Mesodermal cell (in vitro differentiated cells): ENCODE data around the gene MARS2. TPM values are rescaled to one million over a fixed set of nuclear protein-coding genes. Genes with fewer than 3 reads are reported as not detected.
A peak's percentile ranks its signal among the peaks of the same experiment; 100 is the strongest.

Source experiments
- H3K27ac ChIP-seq: 2 replicates; pipeline ENCODE4 v1.7.0; 2013; ENCODE audit warnings: mild to moderate bottlenecking, low read depth, low read length, moderate library complexity; ENCODE audit not compliant: severe bottlenecking
- H3K36me3 ChIP-seq: 2 replicates; pipeline ENCODE4 v1.7.1; 2013; ENCODE audit warnings: mild to moderate bottlenecking, low read length, moderate library complexity; ENCODE audit not compliant: control insufficient read depth, insufficient read depth
- H3K4me1 ChIP-seq: one replicate; pipeline ENCODE4 v1.7.1; 2013; ENCODE audit warnings: mild to moderate bottlenecking, low read length; ENCODE audit not compliant: insufficient read depth, control insufficient read depth, poor library complexity, severe bottlenecking
- H3K4me3 ChIP-seq: 2 replicates; pipeline ENCODE4 v1.7.0; 2013; ENCODE audit warnings: low read length, control low read depth, mild to moderate bottlenecking; ENCODE audit not compliant: insufficient read depth, poor library complexity, severe bottlenecking; ENCODE audit errors: extremely low read depth
- H3K9me3 ChIP-seq: 2 replicates; pipeline ENCODE4 v1.7.1; 2013; ENCODE audit warnings: mild to moderate bottlenecking, low read length, moderate library complexity; ENCODE audit not compliant: control insufficient read depth
- WGBS, 2 experiments: methylation state at CpG; one replicate each; pipeline ENCODE4 v1.1.5; 2013; ENCODE audit warnings: missing lambda C conversion rate in 2 of 2; ENCODE audit not compliant: insufficient coverage in 2 of 2; 5-methylcytosine and 5-hydroxymethylcytosine counted together
- polyA plus RNA-seq, 2 experiments: library from polyadenylated mRNA; stranded (reverse); fragments of 50-300 nt; gene quantifications; one replicate each; pipeline ENCODE4 v1.2.3, GENCODE V29; 2013

MARS2 gene
- polyA plus RNA-seq (2013, experiment 1 of 2): 5.3 TPM
- polyA plus RNA-seq (2013, experiment 2 of 2): 4.5 TPM

- Histone ChIP-seq H3K36me3 (peaks cover 6% of the 10 kb centered on the region), H3K9me3 (no peaks in the 10 kb centered on the region), H3K4me3 (peak within 1 kb of the TSS; percentile 86), H3K4me1 (no peaks in the 10 kb centered on the region), H3K27ac (peak within 1 kb of the TSS; percentile 73)
- WGBS, 2 experiments: 0% methylated on average over 56 to 72 of the region's 86 CpGs
Observed at GRCh38 chr2:197705121-197705911, at the start of gene MARS2. TSS of gene MARS2 (plus strand) at chr2:197705369. CDS start at chr2:197705406, 37 bp downstream.

DNA sequence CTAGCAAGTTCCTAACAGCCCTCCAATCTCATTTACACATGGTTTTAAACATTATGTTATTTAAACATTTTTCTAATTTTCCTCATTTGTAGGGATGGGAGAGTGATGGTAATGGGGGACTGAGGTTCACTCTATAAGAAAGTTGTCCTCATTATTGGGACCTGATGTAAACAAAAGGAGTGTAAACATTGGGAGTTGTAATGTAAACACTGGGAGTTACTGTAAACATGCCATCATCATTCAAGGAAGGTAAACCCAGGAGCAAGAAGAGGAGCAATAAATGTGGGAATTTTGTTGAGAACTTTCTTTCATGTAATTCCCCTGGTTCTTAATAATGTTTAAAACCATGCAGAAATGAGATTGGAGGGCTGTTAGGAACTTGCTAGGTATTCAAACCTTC is 47.6 kb upstream of the MARS2 start:
- Histone ChIP-seq H3K9me3 (no peaks in the 10 kb centered on the region), H3K36me3 (peaks cover 3% of the 10 kb centered on the region), H3K4me3 (no peak overlapping the region), H3K4me1 (no peaks in the 10 kb centered on the region), H3K27ac (no peak overlapping the region)

DNA sequence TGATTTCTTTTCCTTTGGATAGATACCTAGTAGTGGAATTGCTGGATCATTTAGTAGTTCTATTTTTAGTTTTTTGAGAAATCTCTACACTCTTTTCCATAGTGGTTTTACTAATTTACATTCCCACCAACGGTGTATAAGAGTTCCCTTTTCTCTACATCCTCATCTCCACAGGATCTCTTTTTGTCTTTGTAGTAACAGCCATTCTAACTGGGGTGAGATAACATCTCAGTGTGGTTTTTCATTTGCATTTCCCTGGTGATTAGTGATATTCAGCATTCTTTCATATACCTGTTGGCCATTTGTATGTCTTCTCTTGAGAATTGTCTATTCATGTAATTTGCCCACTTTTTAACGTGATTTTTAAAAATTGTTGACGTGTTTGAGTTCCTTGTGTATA is 43.5 kb upstream of the MARS2 start:
- 83% methylated on average over 2 of the region's 3 CpGs; no CpG with 5 or more reads in 1 of the 2 experiments for WGBS, 2 experiments
- Histone ChIP-seq H3K4me1 (no peaks in the 10 kb centered on the region), H3K4me3 (no peak overlapping the region), H3K36me3 (peaks cover 13% of the 10 kb centered on the region), H3K9me3 (peaks cover 12% of the 10 kb centered on the region), H3K27ac (no peak overlapping the region)

DNA sequence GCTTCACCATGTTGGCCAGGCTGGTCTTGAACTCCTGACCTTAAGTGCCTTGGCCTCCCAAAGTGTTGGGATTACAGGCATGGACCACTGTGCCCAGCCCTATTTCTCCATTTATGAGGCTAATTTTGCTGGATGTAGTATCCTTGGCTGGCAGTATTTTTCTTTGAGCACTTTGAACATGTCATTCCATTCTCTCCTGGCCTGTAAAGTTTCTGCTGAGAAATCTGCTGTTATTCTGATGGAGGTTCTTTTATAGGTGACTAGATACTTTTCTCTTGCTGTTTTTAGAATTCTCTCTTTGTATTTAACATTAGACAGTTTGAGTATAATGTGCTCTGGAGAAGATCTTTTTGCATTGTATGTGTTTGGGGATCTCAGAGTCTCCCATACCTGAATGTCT is 38.9 kb upstream of the MARS2 start:
- no peaks in the 10 kb centered on the region for H3K4me1 ChIP-seq
- H3K9me3 ChIP-seq: peaks cover 23% of the 10 kb centered on the region
- H3K36me3 ChIP-seq: peaks cover 33% of the 10 kb centered on the region
- no peak overlapping the region for H3K27ac ChIP-seq
- no peak overlapping the region for H3K4me3 ChIP-seq

GRCh38 chr2:197668296-197668695 is 36.9 kb upstream of the MARS2 start:
- 96 to 100% methylated on average over 3 of the region's 3 CpGs for WGBS, 2 experiments
- no peaks in the 10 kb centered on the region for H3K4me1 ChIP-seq

DNA sequence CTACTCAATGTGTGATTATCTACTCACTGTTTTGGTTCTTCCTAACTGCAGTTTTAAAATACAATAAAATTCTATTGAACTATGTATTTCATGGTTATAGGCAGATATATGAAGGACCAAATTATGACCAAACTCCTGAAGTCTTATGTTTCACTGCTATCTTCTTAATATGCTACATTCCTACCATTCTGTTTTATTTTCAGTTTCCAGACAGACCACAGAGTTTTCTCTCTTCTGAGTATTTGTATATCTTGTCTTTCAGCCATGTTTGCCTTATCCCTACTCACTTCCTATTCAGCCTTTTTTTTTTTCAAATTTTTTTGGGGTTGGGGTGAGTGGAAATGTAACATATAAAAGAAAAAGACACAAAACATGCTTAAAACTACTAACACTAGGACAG is 36.1 kb upstream of the MARS2 start:
- no peak overlapping the region for H3K4me3 ChIP-seq
- H3K27ac ChIP-seq: no peak overlapping the region
- no peaks in the 10 kb centered on the region for H3K4me1 ChIP-seq
- H3K36me3 ChIP-seq: peaks cover 37% of the 10 kb centered on the region
- H3K9me3 ChIP-seq: peaks cover 23% of the 10 kb centered on the region

More at GRCh38 chr2:197668296-197668695, 36.9 kb upstream of the MARS2 start:
- Histone ChIP-seq H3K9me3 (peaks cover 23% of the 10 kb centered on the region), H3K27ac (no peak overlapping the region), H3K36me3 (peaks cover 37% of the 10 kb centered on the region), H3K4me3 (no peak overlapping the region)

- Histone ChIP-seq H3K27ac (no peak overlapping the region), H3K4me1 (peaks cover 8% of the 10 kb centered on the region), H3K4me3 (no peak overlapping the region), H3K36me3 (peaks cover 23% of the 10 kb centered on the region), H3K9me3 (peaks cover 6% of the 10 kb centered on the region)
- WGBS, 2 experiments: 80% methylated on average over 1 of the region's 1 CpG; no CpG with 5 or more reads in 1 of the 2 experiments
Observed at GRCh38 chr2:197672371-197672893, 32.7 kb upstream of the MARS2 start.

GRCh38 chr2:197673106-197673505 is 32.1 kb upstream of the MARS2 start:
- Histone ChIP-seq H3K9me3 (peaks cover under 1% of the 10 kb centered on the region), H3K4me1 (peaks cover 14% of the 10 kb centered on the region), H3K36me3 (peaks cover 17% of the 10 kb centered on the region), H3K27ac (no peak overlapping the region), H3K4me3 (peak overlapping the region; percentile 50)
- 50 to 77% methylated on average over 2 to 3 of the region's 5 CpGs for whole genome bisulfite sequencing, 2 experiments

- Histone ChIP-seq H3K9me3 (no peaks in the 10 kb centered on the region), H3K4me1 (peaks cover 14% of the 10 kb centered on the region), H3K27ac (no peak overlapping the region), H3K36me3 (peaks cover 12% of the 10 kb centered on the region), H3K4me3 (peak overlapping the region; percentile 50)
- no CpG with 5 or more reads among the region's 1 CpG for WGBS, 2 experiments
Observed at GRCh38 chr2:197673606-197674005, 31.6 kb upstream of the MARS2 start.

- peak overlapping the region; percentile 50 for H3K4me3 ChIP-seq
- peaks cover 14% of the 10 kb centered on the region for H3K4me1 ChIP-seq
- H3K27ac ChIP-seq: no peak overlapping the region
- WGBS, 2 experiments: no CpG with 5 or more reads among the region's 1 CpG
- H3K9me3 ChIP-seq: no peaks in the 10 kb centered on the region
- H3K36me3 ChIP-seq: peaks cover 9% of the 10 kb centered on the region
Observed at GRCh38 chr2:197674060-197674459, 31.1 kb upstream of the MARS2 start.

DNA sequence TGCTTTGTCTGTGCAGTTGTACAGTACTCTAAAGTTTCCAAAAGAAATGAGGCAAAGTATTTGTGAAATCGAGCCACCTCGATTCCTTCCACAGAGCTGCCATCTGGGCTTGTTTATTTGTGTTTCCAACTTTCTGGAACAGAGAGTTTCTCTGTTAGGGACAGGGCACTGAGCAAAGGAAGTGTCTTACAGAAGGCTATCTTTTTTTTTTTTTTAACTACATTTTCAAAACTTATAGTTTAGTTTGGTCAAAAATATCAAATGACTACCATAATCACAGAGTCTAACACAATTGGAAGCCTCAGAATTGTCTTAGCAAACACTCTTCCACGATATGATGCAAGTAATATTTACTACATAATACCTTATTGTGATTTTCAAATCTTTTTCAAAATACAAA is 30.6 kb upstream of the MARS2 start:
- WGBS, 2 experiments: 69 to 80% methylated on average over 1 to 2 of the region's 3 CpGs
- Histone ChIP-seq H3K27ac (peak overlapping the region; percentile 68), H3K4me3 (peak overlapping the region; percentile 50), H3K4me1 (peaks cover 14% of the 10 kb centered on the region), H3K36me3 (peaks cover 9% of the 10 kb centered on the region), H3K9me3 (no peaks in the 10 kb centered on the region)
